ENCODE data around the gene UBQLN4.

UBQLN4 gene

GRCh38 chr1:156090840-156091188, 37.2 kb upstream of the UBQLN4 start:
- ChIA-PET POLR2A (interaction anchor here (1.3 kb wide), 1 partner anchor 38 kb away, joined by 4 read pairs; no protein-coding TSS in a partner anchor), CTCF (interaction anchor here (0.6 to 13.4 kb wide), 6 partner anchors 12 to 134 kb away, joined by 4 to 255 read pairs (median 6); no protein-coding TSS in a partner anchor)
- DNase-seq (ENCODE audit: extremely low spot score), result peak; percentile 90
- TF ChIP-seq CTBP1 (IDR thresholded peaks at IDR 0.05; ENCODE audit: borderline replicate concordance), result no peak
- TF ChIP-seq FOXM1 (IDR thresholded peaks at IDR 0.05; ENCODE audit: borderline replicate concordance), result no peak
- no peak for TF ChIP-seq PKNOX1 (IDR thresholded peaks at IDR 0.05)
- TF ChIP-seq ARNT (IDR thresholded peaks at IDR 0.05), result no peak
- TF ChIP-seq SUZ12 (IDR thresholded peaks at IDR 0.05), result no peak
- TF ChIP-seq FOXA1 (IDR thresholded peaks at IDR 0.05), result no peak
- TF ChIP-seq L3MBTL2 (conservative IDR thresholded peaks at IDR 0.05), result no peak

- POLR2A ChIA-PET, result no interaction called here
- CTCF ChIA-PET, result interaction anchor here (0.5 to 13.4 kb wide), 6 partner anchors 12 to 135 kb away, joined by 3 to 255 read pairs (median 4); no protein-coding TSS in a partner anchor
These were observed 36.7 kb upstream of the UBQLN4 start for GRCh38 chr1:156090138-156090839.

GRCh38 chr1:156089704-156090103, 36.1 kb upstream of the UBQLN4 start:
- ChIA-PET POLR2A (no interaction called here), CTCF (interaction anchor here (0.5 to 13.4 kb wide), 3 partner anchors 11 to 52 kb away, joined by 3 to 255 read pairs (median 4); no protein-coding TSS in a partner anchor)
- no peak for DNase-seq (ENCODE audit: extremely low spot score)
- no peak for TF ChIP-seq NFRKB (IDR thresholded peaks at IDR 0.05)
- TF ChIP-seq ELF4 (IDR thresholded peaks at IDR 0.05), result no peak
- TF ChIP-seq LEF1 (IDR thresholded peaks at IDR 0.05; ENCODE audit: borderline replicate concordance), result no peak
- no peak for TF ChIP-seq ZNF384 (IDR thresholded peaks at IDR 0.05)
- no peak for TF ChIP-seq L3MBTL2 (conservative IDR thresholded peaks at IDR 0.05)
- TF ChIP-seq FOXK2 (IDR thresholded peaks at IDR 0.05), result no peak
- TF ChIP-seq SUZ12 (IDR thresholded peaks at IDR 0.05), result no peak

More at GRCh38 chr1:156090138-156090839, 36.7 kb upstream of the UBQLN4 start:
- DNase-seq (ENCODE audit: extremely low spot score), result no peak
- TF ChIP-seq FOXK2 (IDR thresholded peaks at IDR 0.05) (no peak), CTBP1 (IDR thresholded peaks at IDR 0.05; ENCODE audit: borderline replicate concordance) (no peak), SP1 (IDR thresholded peaks at IDR 0.05) (no peak), LEF1 (IDR thresholded peaks at IDR 0.05; ENCODE audit: borderline replicate concordance) (no peak), BHLHE40 (IDR thresholded peaks at IDR 0.05; ENCODE audit: borderline replicate concordance) (no peak), PKNOX1 (IDR thresholded peaks at IDR 0.05) (no peak), ELF4 (IDR thresholded peaks at IDR 0.05) (no peak), NFRKB (IDR thresholded peaks at IDR 0.05) (no peak), TARDBP (IDR thresholded peaks at IDR 0.05) (no peak), FOXA1 (IDR thresholded peaks at IDR 0.05) (no peak), L3MBTL2 (conservative IDR thresholded peaks at IDR 0.05) (no peak), SUZ12 (IDR thresholded peaks at IDR 0.05) (no peak), HDGF (IDR thresholded peaks at IDR 0.05; ENCODE audit: borderline replicate concordance) (no peak), ZNF384 (IDR thresholded peaks at IDR 0.05) (no peak), ARNT (IDR thresholded peaks at IDR 0.05) (no peak), FOXM1 (IDR thresholded peaks at IDR 0.05; ENCODE audit: borderline replicate concordance) (no peak)

- no peak for DNase-seq (ENCODE audit: extremely low spot score)
- CTCF ChIA-PET, result no interaction called here
- POLR2A ChIA-PET, result no interaction called here
- TF ChIP-seq ELF4 (IDR thresholded peaks at IDR 0.05) (no peak), FOXK2 (IDR thresholded peaks at IDR 0.05) (no peak)
These were observed 32.7 kb upstream of the UBQLN4 start for GRCh38 chr1:156086256-156086662.

- CTCF ChIA-PET, result interaction anchor here (0.6 to 1.3 kb wide), 5 partner anchors 13 to 533 kb away, joined by 3 to 6 read pairs (median 4); no protein-coding TSS in a partner anchor
- POLR2A ChIA-PET, result interaction anchor here (1.1 to 3.6 kb wide), 4 partner anchors 30 to 149 kb away, joined by 3 to 15 read pairs (median 8); partner anchors contain the start of genes LAMTOR2, PMF1 and UBQLN4
- DNase-seq (ENCODE audit: extremely low spot score), result no peak
- TF ChIP-seq FOXA1 (IDR thresholded peaks at IDR 0.05) (no peak), PKNOX1 (IDR thresholded peaks at IDR 0.05) (no peak), LEF1 (IDR thresholded peaks at IDR 0.05; ENCODE audit: borderline replicate concordance) (no peak), ZNF384 (IDR thresholded peaks at IDR 0.05) (no peak), TARDBP (IDR thresholded peaks at IDR 0.05) (no peak), NFRKB (IDR thresholded peaks at IDR 0.05) (no peak), CTBP1 (IDR thresholded peaks at IDR 0.05; ENCODE audit: borderline replicate concordance) (no peak), BHLHE40 (IDR thresholded peaks at IDR 0.05; ENCODE audit: borderline replicate concordance) (no peak), ARNT (IDR thresholded peaks at IDR 0.05) (no peak), HDGF (IDR thresholded peaks at IDR 0.05; ENCODE audit: borderline replicate concordance) (no peak), SUZ12 (IDR thresholded peaks at IDR 0.05) (no peak), FOXM1 (IDR thresholded peaks at IDR 0.05; ENCODE audit: borderline replicate concordance) (no peak), ELF4 (IDR thresholded peaks at IDR 0.05) (no peak)
These were observed 30.5 kb upstream of the UBQLN4 start for GRCh38 chr1:156083800-156084790.
